Mesenchymal stem cell (in vitro differentiated cells and primary cell): ENCODE measurements around the gene CYP27B1.

Experiments used
- DNase-seq: peaks from one replicate; pipeline ENCODE4 v3.0.0-alpha.2; 2013
- H2AFZ ChIP-seq: one replicate; pipeline ENCODE4 v1.6.1; 2013; ENCODE audit warnings: low read depth, mild to moderate bottlenecking, control low read depth, inconsistent platforms, low read length, moderate library complexity
- H2AK5ac ChIP-seq: 2 replicates; pipeline ENCODE4 v1.6.1; 2013; ENCODE audit warnings: low read length, moderate library complexity, mild to moderate bottlenecking, inconsistent platforms; ENCODE audit not compliant: severe bottlenecking
- H2BK120ac ChIP-seq: one replicate; pipeline ENCODE4 v1.6.1; 2013; ENCODE audit warnings: low read depth, mild to moderate bottlenecking, inconsistent platforms, low read length, moderate library complexity
- H2BK12ac ChIP-seq, 2 experiments: one replicate each; pipeline ENCODE4 v1.6.1; 2013; ENCODE audit warnings: inconsistent platforms in 2 of 2, low read length in 2 of 2, mild to moderate bottlenecking in 2 of 2, moderate library complexity in 2 of 2, control low read depth in 1 of 2
- H2BK15ac ChIP-seq: one replicate; pipeline ENCODE4 v1.6.1; 2013; ENCODE audit warnings: mild to moderate bottlenecking, low read depth, inconsistent platforms; ENCODE audit not compliant: poor library complexity, severe bottlenecking
- H2BK5ac ChIP-seq: 2 replicates; pipeline ENCODE4 v1.6.1; 2013; ENCODE audit warnings: low read depth, mild to moderate bottlenecking, low read length, control low read depth, inconsistent platforms; ENCODE audit not compliant: poor library complexity, severe bottlenecking
- H3K14ac ChIP-seq, 2 experiments: one replicate each; pipeline ENCODE4 v1.6.1; 2013; ENCODE audit warnings: inconsistent platforms in 2 of 2, low read length in 2 of 2, control low read depth in 1 of 2, mild to moderate bottlenecking in 1 of 2, moderate library complexity in 1 of 2
- H3K18ac ChIP-seq, 2 experiments: one replicate each; pipeline ENCODE4 v1.6.1; 2013; ENCODE audit warnings: inconsistent platforms in 2 of 2, low read length in 2 of 2, control low read depth in 1 of 2, low read depth in 1 of 2, mild to moderate bottlenecking in 1 of 2
- H3K23ac ChIP-seq, 2 experiments: one replicate each; pipeline ENCODE4 v1.6.1; 2013; ENCODE audit warnings: inconsistent platforms in 2 of 2, low read length in 2 of 2, mild to moderate bottlenecking in 2 of 2, moderate library complexity in 2 of 2, control low read depth in 1 of 2
- H3K27ac ChIP-seq: 2 replicates; pipeline ENCODE4 v1.5.1; 2013; ENCODE audit warnings: mild to moderate bottlenecking, moderate library complexity, low read length, control low read depth, inconsistent platforms; ENCODE audit not compliant: poor library complexity, severe bottlenecking
- H3K27me3 ChIP-seq, 2 experiments: 2 replicates each; pipeline versions ENCODE4 v1.6.1 to v1.7.0; 2013; ENCODE audit warnings: low read length in 2 of 2, mild to moderate bottlenecking in 2 of 2, moderate library complexity in 2 of 2, control low read depth in 1 of 2, inconsistent platforms in 1 of 2; ENCODE audit not compliant: control insufficient read depth in 1 of 2, insufficient read depth in 1 of 2
- H3K36me3 ChIP-seq, 2 experiments: 2 replicates each; pipeline versions ENCODE4 v1.6.1 to v1.7.0; 2013; ENCODE audit warnings: low read length in 2 of 2, control low read depth in 1 of 2, inconsistent platforms in 1 of 2, low read depth in 1 of 2, mild to moderate bottlenecking in 1 of 2; ENCODE audit not compliant: insufficient read depth in 2 of 2, control insufficient read depth in 1 of 2
- H3K4ac ChIP-seq, 2 experiments: one replicate each; pipeline ENCODE4 v1.6.1; 2013; ENCODE audit warnings: inconsistent platforms in 2 of 2, low read length in 2 of 2, mild to moderate bottlenecking in 2 of 2, moderate library complexity in 2 of 2, control low read depth in 1 of 2, low read depth in 1 of 2
- H3K4me1 ChIP-seq: 2 replicates; pipeline ENCODE4 v1.6.1; 2013; ENCODE audit warnings: low read depth, low read length, control low read depth; ENCODE audit not compliant: control insufficient read depth, insufficient read depth
- H3K4me2 ChIP-seq: 2 replicates; pipeline ENCODE4 v1.6.1; 2013; ENCODE audit warnings: low read length, mild to moderate bottlenecking, inconsistent platforms; ENCODE audit not compliant: poor library complexity, severe bottlenecking
- H3K4me3 ChIP-seq, 2 experiments: 2 replicates each; pipeline versions ENCODE4 v1.5.1 to v1.7.0; 2013; ENCODE audit warnings: low read length in 2 of 2, mild to moderate bottlenecking in 2 of 2, control low read depth in 1 of 2, low read depth in 1 of 2; ENCODE audit not compliant: insufficient read depth in 1 of 2
- H3K79me1 ChIP-seq: replicated peaks from 2 replicates; pipeline ENCODE4 v1.6.1; 2013; ENCODE audit warnings: mild to moderate bottlenecking, control low read depth, low read length, inconsistent platforms; ENCODE audit not compliant: poor library complexity, severe bottlenecking
- H3K9ac ChIP-seq: 2 replicates; pipeline ENCODE4 v1.7.0; 2013; ENCODE audit warnings: mild to moderate bottlenecking, low read length, moderate library complexity
- H3K9me3 ChIP-seq: 2 replicates; pipeline ENCODE4 v1.7.0; 2013; ENCODE audit warnings: mild to moderate bottlenecking, low read length; ENCODE audit not compliant: control insufficient read depth
- H4K8ac ChIP-seq: one replicate; pipeline ENCODE4 v1.6.1; 2013; ENCODE audit warnings: inconsistent platforms, mild to moderate bottlenecking, low read length, moderate library complexity
- H4K91ac ChIP-seq: one replicate; pipeline ENCODE4 v1.6.1; 2013; ENCODE audit warnings: mild to moderate bottlenecking, low read length, inconsistent platforms
- WGBS: methylation state at CpG from one replicate; pipeline ENCODE4 v1.1.7; 2013; ENCODE audit warnings: mixed read lengths; 5-methylcytosine and 5-hydroxymethylcytosine counted together

CYP27B1 gene

DNA sequence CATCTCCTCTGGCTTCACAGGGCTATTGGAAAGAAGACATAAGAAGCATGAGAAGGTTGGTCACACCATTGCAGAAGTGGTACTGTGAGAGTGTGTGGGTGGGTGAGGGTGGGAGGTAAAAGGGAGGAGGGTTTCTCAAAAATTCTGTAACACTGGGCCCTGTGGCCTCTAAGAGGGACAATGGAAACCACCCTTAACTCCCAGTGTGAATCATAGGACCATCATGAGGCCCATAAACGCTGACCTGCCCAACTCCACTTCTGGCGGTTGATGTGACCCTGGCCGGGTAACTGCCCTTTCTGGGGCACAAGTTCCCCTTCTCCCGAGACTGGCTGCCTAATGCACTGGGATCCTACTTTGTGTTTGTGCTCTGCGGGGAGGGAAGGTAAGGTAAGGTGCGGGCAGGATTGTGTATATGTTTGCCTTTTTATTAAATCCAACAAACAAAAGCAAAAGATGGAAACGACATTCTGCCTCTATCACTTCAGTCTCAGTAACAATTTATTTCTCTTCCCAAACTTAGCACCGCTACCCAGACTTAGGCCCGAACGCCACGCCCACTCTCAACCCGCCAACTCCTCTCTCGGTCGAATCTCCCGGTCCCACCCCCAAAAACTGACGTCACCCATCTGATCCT lies 4.5 kb upstream of the CYP27B1 start:
- Histone ChIP-seq H3K9me3 (no peaks in the 10 kb centered on the region), H4K91ac (no peak overlapping the region), H2BK15ac (no peak overlapping the region), H3K27me3 (peaks cover 13 to 15% of the 10 kb centered on the region in 2 experiments), H2AFZ (peak overlapping the region; percentile 74), H3K4me2 (peak overlapping the region; percentile 99), H4K8ac (peak overlapping the region; percentile 62), H2BK5ac (no peak overlapping the region), H3K23ac (peak overlapping the region in 1 of 2 experiments; percentile 14), H3K4ac (no peak overlapping the region), H3K79me1 (peaks cover 15% of the 10 kb centered on the region), H3K4me1 (peaks cover 19% of the 10 kb centered on the region), H3K9ac (peak overlapping the region; percentile 95), H3K4me3 (peak overlapping the region; percentile 70 to 98), H3K27ac (peak overlapping the region; percentile 67), H3K36me3 (peaks cover 25 to 47% of the 10 kb centered on the region in 2 experiments), H2AK5ac (no peak overlapping the region), H3K14ac (no peak overlapping the region), H3K18ac (peak overlapping the region in 1 of 2 experiments; percentile 61), H2BK120ac (no peak overlapping the region), H2BK12ac (no peak overlapping the region)
- 2% methylated on average over 14 of the region's 16 CpGs for WGBS
- peak; percentile 94 for DNase-seq

DNA sequence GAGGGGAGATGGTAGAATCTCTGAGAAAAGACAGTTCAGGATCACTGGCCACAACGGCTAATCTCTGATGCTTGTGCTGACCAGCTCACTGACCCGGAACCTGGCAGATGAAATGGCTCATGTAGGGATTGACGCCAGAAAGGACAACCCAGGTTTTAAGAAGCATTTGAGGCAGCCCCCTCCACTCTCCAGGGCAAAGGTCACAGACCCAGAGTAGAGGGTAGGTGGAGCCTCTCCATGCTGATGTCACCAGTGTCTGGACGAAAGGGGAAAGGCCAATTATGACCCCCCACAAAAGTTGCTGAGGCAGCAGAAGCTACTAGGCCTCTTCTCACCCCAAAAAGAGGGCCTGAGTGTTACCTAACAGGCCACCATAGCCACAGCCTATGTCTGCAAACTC lies 3.9 kb upstream of the CYP27B1 start:
- H3K18ac ChIP-seq, result no peak overlapping the region
- no peak overlapping the region for H4K91ac ChIP-seq
- H3K4me2 ChIP-seq, result no peak overlapping the region
- H3K9ac ChIP-seq, result peak overlapping the region; percentile 95
- no peak for DNase-seq
- H3K79me1 ChIP-seq, result peaks cover 15% of the 10 kb centered on the region
- H2BK120ac ChIP-seq, result no peak overlapping the region
- H2AK5ac ChIP-seq, result no peak overlapping the region
- no peak overlapping the region for H3K27ac ChIP-seq
- H3K9me3 ChIP-seq, result no peaks in the 10 kb centered on the region
- H3K4ac ChIP-seq, result no peak overlapping the region
- no peak overlapping the region for H3K14ac ChIP-seq
- H3K23ac ChIP-seq, result no peak overlapping the region
- no peak overlapping the region for H2BK12ac ChIP-seq
- H3K4me1 ChIP-seq, result peaks cover 23% of the 10 kb centered on the region
- peaks cover 25 to 41% of the 10 kb centered on the region in 2 experiments for H3K36me3 ChIP-seq
- H3K4me3 ChIP-seq, result peak overlapping the region in 1 of 2 experiments; percentile 98
- H2BK5ac ChIP-seq, result no peak overlapping the region
- no peak overlapping the region for H2BK15ac ChIP-seq
- WGBS, result 80% methylated on average over 4 of the region's 4 CpGs
- H3K27me3 ChIP-seq, result peaks cover 19 to 21% of the 10 kb centered on the region in 2 experiments
- H4K8ac ChIP-seq, result no peak overlapping the region
- H2AFZ ChIP-seq, result no peak overlapping the region

DNA sequence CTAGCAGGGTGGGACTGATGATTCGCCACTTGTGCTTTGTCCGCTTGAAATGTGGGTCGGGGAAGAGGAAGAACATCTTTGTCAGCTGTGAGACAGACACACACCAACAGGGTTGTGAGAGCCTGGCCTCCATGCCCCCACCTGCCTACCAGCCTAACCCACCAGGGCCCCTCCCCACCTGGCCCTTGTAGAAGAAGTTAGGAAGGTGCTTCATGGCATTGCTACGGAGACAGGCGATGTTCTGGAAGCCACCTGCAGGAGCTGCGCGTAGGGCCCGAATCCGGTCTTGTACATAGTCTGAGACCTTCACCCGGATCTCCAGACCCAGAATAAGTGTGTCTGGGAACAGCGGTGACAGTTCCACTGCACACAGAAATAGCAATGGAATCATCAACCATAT lies 2.7 kb upstream of the CYP27B1 start:
- H3K9me3 ChIP-seq, result no peaks in the 10 kb centered on the region
- H4K8ac ChIP-seq, result no peak overlapping the region
- DNase-seq, result no peak
- H3K4me1 ChIP-seq, result peaks cover 34% of the 10 kb centered on the region
- no peak overlapping the region for H3K14ac ChIP-seq
- H3K27ac ChIP-seq, result no peak overlapping the region
- H3K27me3 ChIP-seq, result peaks cover 31 to 33% of the 10 kb centered on the region in 2 experiments
- WGBS, result 99% methylated on average over 11 of the region's 11 CpGs
- no peak overlapping the region for H2BK5ac ChIP-seq
- H2AK5ac ChIP-seq, result no peak overlapping the region
- H2BK12ac ChIP-seq, result no peak overlapping the region
- no peak overlapping the region for H3K4me2 ChIP-seq
- no peak overlapping the region for H3K4me3 ChIP-seq
- H3K9ac ChIP-seq, result no peak overlapping the region
- H4K91ac ChIP-seq, result no peak overlapping the region
- peaks cover 14% of the 10 kb centered on the region for H3K79me1 ChIP-seq
- H2BK120ac ChIP-seq, result no peak overlapping the region
- H3K23ac ChIP-seq, result no peak overlapping the region
- H3K36me3 ChIP-seq, result peaks cover 21 to 33% of the 10 kb centered on the region in 2 experiments
- no peak overlapping the region for H2BK15ac ChIP-seq
- no peak overlapping the region for H3K4ac ChIP-seq
- no peak overlapping the region for H2AFZ ChIP-seq
- H3K18ac ChIP-seq, result no peak overlapping the region

DNA sequence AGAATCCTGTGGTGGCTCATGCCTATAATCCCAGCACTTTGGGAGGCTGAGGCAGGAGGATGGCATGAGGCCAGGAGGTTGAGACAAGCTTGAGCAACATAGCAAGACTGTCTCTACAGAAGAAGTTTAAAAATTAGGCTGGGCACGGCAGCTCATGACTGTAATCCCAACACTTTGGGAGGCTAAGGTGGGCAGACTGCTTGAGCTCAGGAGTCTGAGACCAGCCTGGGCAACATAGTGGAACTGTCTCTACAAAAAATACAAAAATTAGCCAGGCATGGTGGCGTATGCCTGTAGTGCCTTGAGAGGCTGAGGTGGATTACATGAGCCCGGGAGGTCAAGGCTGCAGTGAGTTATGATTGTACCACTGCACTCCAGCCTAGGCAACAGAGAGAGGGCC lies 998 bp upstream of the CYP27B1 start:
- Histone ChIP-seq H2BK12ac (no peak overlapping the region), H4K91ac (no peak overlapping the region), H3K27ac (no peak overlapping the region), H3K79me1 (peaks cover 10% of the 10 kb centered on the region), H3K9ac (no peak overlapping the region), H2AFZ (no peak overlapping the region), H2BK15ac (no peak overlapping the region), H2BK120ac (no peak overlapping the region), H3K36me3 (peaks cover 21 to 30% of the 10 kb centered on the region in 2 experiments), H3K4me1 (peaks cover 32% of the 10 kb centered on the region), H3K14ac (no peak overlapping the region), H2AK5ac (no peak overlapping the region), H3K4ac (no peak overlapping the region), H3K27me3 (peaks cover 47 to 49% of the 10 kb centered on the region in 2 experiments), H3K9me3 (no peaks in the 10 kb centered on the region), H3K23ac (no peak overlapping the region), H3K18ac (no peak overlapping the region), H4K8ac (no peak overlapping the region), H3K4me2 (no peak overlapping the region), H3K4me3 (no peak overlapping the region), H2BK5ac (no peak overlapping the region)
- WGBS, result 97% methylated on average over 2 of the region's 3 CpGs
- no peak for DNase-seq
